ENCODE data around the gene PTGS1.

DNA sequence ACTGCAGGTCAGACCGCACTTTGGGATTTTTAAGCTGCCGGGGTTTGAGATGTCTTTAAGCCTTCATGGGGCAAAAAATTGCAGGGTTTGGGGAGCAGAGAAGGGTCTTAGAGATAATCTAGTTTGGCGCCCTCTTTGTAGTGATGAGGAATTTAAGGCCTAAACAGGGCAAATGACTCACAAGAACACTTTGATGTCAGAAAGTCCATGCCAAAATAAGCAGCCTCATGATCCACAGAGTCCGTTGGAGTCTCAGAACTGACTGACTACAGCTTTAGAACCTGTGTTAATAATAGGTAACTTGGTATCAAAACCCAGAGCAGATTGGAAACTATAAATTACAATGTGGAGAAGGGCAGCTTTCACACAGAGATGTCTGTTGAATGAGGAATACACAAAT, 35.9 kb upstream of the PTGS1 start:
- TF ChIP-seq GATA2 (IDR thresholded peaks at IDR 0.05; ENCODE audit: low read depth, low read length), result no peak
- TF ChIP-seq GATA3 (IDR thresholded peaks at IDR 0.05; ENCODE audit: low read depth, low read length), result no peak

All from SH-SY5Y (cell line).